Liver (tissue), 9 donors: ENCODE results near the gene SENP1. TPM values are rescaled to one million over a fixed set of nuclear protein-coding genes. Genes with fewer than 3 reads are reported as not detected.

ENCODE experiments used
- DNase-seq: peaks from one replicate; pipeline ENCODE4 v3.0.0-alpha.2; 2017; ENCODE audit warnings: low spot score
- H3K27ac ChIP-seq, 2 donors: one replicate each; pipeline ENCODE4 v1.7.0; 2013; ENCODE audit warnings: inconsistent platforms in 2 of 2, low read length in 2 of 2, control low read depth in 1 of 2, low read depth in 1 of 2, mild to moderate bottlenecking in 1 of 2
- H3K27me3 ChIP-seq, 4 donors: one replicate each; pipeline versions ENCODE4 v1.6.1 to v1.7.0; 2013; ENCODE audit warnings: low read length in 3 of 4, inconsistent platforms in 1 of 4, mild to moderate bottlenecking in 1 of 4, moderate library complexity in 1 of 4; ENCODE audit not compliant: control insufficient read depth in 4 of 4, insufficient read depth in 4 of 4
- H3K36me3 ChIP-seq, 4 donors: one replicate each; pipeline versions ENCODE4 v1.6.1 to v1.7.0; 2013; ENCODE audit warnings: low read length in 3 of 4, mild to moderate bottlenecking in 3 of 4, low read depth in 1 of 4, moderate library complexity in 1 of 4; ENCODE audit not compliant: control insufficient read depth in 4 of 4, insufficient read depth in 3 of 4
- H3K4me1 ChIP-seq, 4 donors: one replicate each; pipeline versions ENCODE4 v1.6.1 to v1.7.0; 2013; ENCODE audit warnings: low read length in 3 of 4, mild to moderate bottlenecking in 3 of 4, moderate library complexity in 1 of 4; ENCODE audit not compliant: control insufficient read depth in 4 of 4, insufficient read depth in 4 of 4
- H3K4me3 ChIP-seq, 3 donors: one replicate each; pipeline versions ENCODE4 v1.6.1 to v1.7.0; 2013; ENCODE audit warnings: low read length in 3 of 3, control low read depth in 1 of 3, low read depth in 1 of 3, mild to moderate bottlenecking in 1 of 3
- H3K9ac ChIP-seq, 2 donors: one replicate each; pipeline ENCODE4 v1.7.0; 2013; ENCODE audit warnings: low read length in 2 of 2, mild to moderate bottlenecking in 2 of 2, moderate library complexity in 2 of 2, control low read depth in 1 of 2, low read depth in 1 of 2
- H3K9me3 ChIP-seq, 4 donors: one replicate each; pipeline versions ENCODE4 v1.6.1 to v1.7.0; 2013; ENCODE audit warnings: low read length in 3 of 4; ENCODE audit not compliant: control insufficient read depth in 4 of 4
- ATF3 ChIP-seq: IDR thresholded peaks from 2 replicates; pipeline ENCODE4 v1.6.1; 2016; ENCODE audit warnings: antibody characterized with exemption
- FOXA1 ChIP-seq: IDR thresholded peaks from 2 replicates; pipeline ENCODE4 v1.6.1; 2016; ENCODE audit warnings: antibody characterized with exemption
- FOXA2 ChIP-seq: IDR thresholded peaks from 2 replicates; pipeline ENCODE4 v1.6.1; 2016; ENCODE audit warnings: antibody characterized with exemption
- GABPA ChIP-seq, 2 donors: IDR thresholded peaks in 1 of 2; conservative IDR thresholded peaks in 1 of 2; 2 replicates each; pipeline ENCODE4 v1.6.1; 2016; ENCODE audit warnings: antibody characterized with exemption in 2 of 2, mild to moderate bottlenecking in 1 of 2, moderate library complexity in 1 of 2
- HNF4A ChIP-seq, 2 donors: conservative IDR thresholded peaks; 2 replicates each; pipeline ENCODE4 v1.6.1; 2016; ENCODE audit warnings: antibody characterized with exemption in 2 of 2, mild to moderate bottlenecking in 2 of 2
- HNF4G ChIP-seq: IDR thresholded peaks from 2 replicates; pipeline ENCODE4 v1.6.1; 2016; ENCODE audit warnings: antibody characterized with exemption
- JUND ChIP-seq, 2 donors: IDR thresholded peaks; 2 replicates each; pipeline ENCODE4 v1.6.1; 2016; ENCODE audit warnings: antibody characterized with exemption in 2 of 2
- RAD21 ChIP-seq, 2 donors: IDR thresholded peaks; 2 replicates each; pipeline ENCODE4 v1.6.1; 2016; ENCODE audit warnings: antibody characterized with exemption in 2 of 2, mild to moderate bottlenecking in 2 of 2
- REST ChIP-seq: IDR thresholded peaks from 2 replicates; pipeline ENCODE4 v1.6.1; 2016; ENCODE audit warnings: antibody characterized with exemption, mild to moderate bottlenecking
- RXRA ChIP-seq, 2 donors: IDR thresholded peaks; 2 replicates each; pipeline ENCODE4 v1.6.1; 2017 to 2018; ENCODE audit warnings: antibody characterized with exemption in 2 of 2, mild to moderate bottlenecking in 1 of 2
- SP1 ChIP-seq: IDR thresholded peaks from 2 replicates; pipeline ENCODE4 v1.6.1; 2018; ENCODE audit warnings: antibody characterized with exemption, mild to moderate bottlenecking
- TAF1 ChIP-seq: conservative IDR thresholded peaks from 2 replicates; pipeline ENCODE4 v1.6.1; 2016; ENCODE audit warnings: antibody characterized with exemption, mild to moderate bottlenecking
- YY1 ChIP-seq: IDR thresholded peaks from 2 replicates; pipeline ENCODE4 v1.6.1; 2016; ENCODE audit warnings: antibody characterized with exemption, mild to moderate bottlenecking
- WGBS: extraction: QIAGEN DNeasy Blood & Tissue Kit; methylation state at CpG from one replicate; pipeline ENCODE4 v1.1.7; 2013; 5-methylcytosine and 5-hydroxymethylcytosine counted together
- polyA plus RNA-seq, 2 donors: library from polyadenylated mRNA; stranded (reverse) in 1 of 2; unstranded in 1 of 2; fragments of 200-250 nt in 1 of 2; fragments of >200 nt in 1 of 2; fragmentation: Nextera tagmentation in 1 of 2; extraction: Ambion mirVana in 1 of 2; gene quantifications; one replicate each; pipeline versions ENCODE4 v1.2.1 to v1.2.3, GENCODE V29; 2013 to 2015
- total RNA-seq, 2 donors: library from RNA; depleted of rRNA; stranded (reverse); fragments of >200 nt; gene quantifications; one replicate each; pipeline ENCODE4 v1.2.3, GENCODE V29; 2014
- TF ChIP-seq, protein P1 (sequence below): IDR thresholded peaks from 2 replicates; pipeline ENCODE4 v1.6.1; 2016; ENCODE audit warnings: antibody characterized with exemption
- TF ChIP-seq, protein P2 (sequence below): fragments of 150-350 bp; IDR thresholded peaks from 2 replicates; pipeline ENCODE4 v1.5.1; 2017; ENCODE audit warnings: improper control_type of control experiment, low read depth, low read length; ENCODE audit not compliant: missing input control
- donor health status: healthy.
- donor health status: healthy.
- donor health status: healthy.
- donor health status: healthy.
- donor health status: healthy.

SENP1 gene
- total and polyA plus RNA-seq, 4 donors = 1.4 to 11.7 (median 4.2) TPM

DNA sequence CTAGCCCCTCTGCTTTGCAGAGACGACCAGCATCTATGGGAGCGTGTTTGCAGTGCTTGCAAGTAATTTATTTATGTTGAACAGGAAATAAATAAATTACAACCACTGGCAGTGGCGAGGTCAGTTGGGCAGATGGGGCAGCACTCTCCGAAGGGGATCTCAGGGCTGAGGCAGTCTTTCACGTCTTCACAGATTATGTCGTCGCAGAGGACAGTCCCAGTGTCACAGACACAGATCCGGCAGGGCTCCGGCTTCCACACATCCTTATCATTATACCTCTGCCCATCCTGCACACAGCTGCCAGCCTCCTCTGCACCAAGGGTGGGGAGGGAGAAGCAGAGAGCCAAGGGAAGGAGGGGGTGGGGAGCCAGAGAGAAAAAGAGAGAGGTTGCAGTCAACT, 106.1 kb downstream of the SENP1 start (continued):
- no peak for TF ChIP-seq REST
- TF ChIP-seq YY1 = no peak
- no peak for TF ChIP-seq HNF4G
- TF ChIP-seq FOXA2 = no peak
- no peak for TF ChIP-seq GABPA (IDR thresholded peaks at IDR 0.05 in 1 of 2, conservative IDR thresholded peaks at IDR 0.05 in 1 of 2)
- TF ChIP-seq ATF3 = no peak
- TF ChIP-seq FOXA1 = no peak
- TF ChIP-seq TAF1 = no peak
- no peak for TF ChIP-seq JUND (IDR thresholded peaks at IDR 0.05)

GRCh38 chr12:47997321-47997720, 108.6 kb downstream of the SENP1 start:
- Histone ChIP-seq H3K27me3 (peaks cover under 1 to 5% (median 3%) of the 10 kb centered on the region in 4 donors), H3K9me3 (no peaks in the 10 kb centered on the region), H3K36me3 (no peaks in the 10 kb centered on the region), H3K9ac (no peak overlapping the region), H3K27ac (no peak overlapping the region), H3K4me3 (no peak overlapping the region), H3K4me1 (peaks cover 7 to 31% (median 19%) of the 10 kb centered on the region in 4 donors)
- TF ChIP-seq HNF4G (no peak), YY1 (no peak), GABPA (IDR thresholded peaks at IDR 0.05 in 1 of 2, conservative IDR thresholded peaks at IDR 0.05 in 1 of 2) (no peak), HNF4A (conservative IDR thresholded peaks at IDR 0.05) (peak; percentile 81 to 87), ATF3 (no peak), RAD21 (IDR thresholded peaks at IDR 0.05) (peak; percentile 7 to 25), SP1 (peak; percentile 64), FOXA1 (peak; percentile 84), JUND (IDR thresholded peaks at IDR 0.05) (peak in 1 of 2 donors; percentile 8), RXRA (IDR thresholded peaks at IDR 0.05) (peak; percentile 13 to 51), FOXA2 (peak; percentile 85)
- TF ChIP-seq, protein P1, sequence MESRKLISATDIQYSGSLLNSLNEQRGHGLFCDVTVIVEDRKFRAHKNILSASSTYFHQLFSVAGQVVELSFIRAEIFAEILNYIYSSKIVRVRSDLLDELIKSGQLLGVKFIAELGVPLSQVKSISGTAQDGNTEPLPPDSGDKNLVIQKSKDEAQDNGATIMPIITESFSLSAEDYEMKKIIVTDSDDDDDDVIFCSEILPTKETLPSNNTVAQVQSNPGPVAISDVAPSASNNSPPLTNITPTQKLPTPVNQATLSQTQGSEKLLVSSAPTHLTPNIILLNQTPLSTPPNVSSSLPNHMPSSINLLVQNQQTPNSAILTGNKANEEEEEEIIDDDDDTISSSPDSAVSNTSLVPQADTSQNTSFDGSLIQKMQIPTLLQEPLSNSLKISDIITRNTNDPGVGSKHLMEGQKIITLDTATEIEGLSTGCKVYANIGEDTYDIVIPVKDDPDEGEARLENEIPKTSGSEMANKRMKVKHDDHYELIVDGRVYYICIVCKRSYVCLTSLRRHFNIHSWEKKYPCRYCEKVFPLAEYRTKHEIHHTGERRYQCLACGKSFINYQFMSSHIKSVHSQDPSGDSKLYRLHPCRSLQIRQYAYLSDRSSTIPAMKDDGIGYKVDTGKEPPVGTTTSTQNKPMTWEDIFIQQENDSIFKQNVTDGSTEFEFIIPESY = no peak
- TF ChIP-seq, protein P2, sequence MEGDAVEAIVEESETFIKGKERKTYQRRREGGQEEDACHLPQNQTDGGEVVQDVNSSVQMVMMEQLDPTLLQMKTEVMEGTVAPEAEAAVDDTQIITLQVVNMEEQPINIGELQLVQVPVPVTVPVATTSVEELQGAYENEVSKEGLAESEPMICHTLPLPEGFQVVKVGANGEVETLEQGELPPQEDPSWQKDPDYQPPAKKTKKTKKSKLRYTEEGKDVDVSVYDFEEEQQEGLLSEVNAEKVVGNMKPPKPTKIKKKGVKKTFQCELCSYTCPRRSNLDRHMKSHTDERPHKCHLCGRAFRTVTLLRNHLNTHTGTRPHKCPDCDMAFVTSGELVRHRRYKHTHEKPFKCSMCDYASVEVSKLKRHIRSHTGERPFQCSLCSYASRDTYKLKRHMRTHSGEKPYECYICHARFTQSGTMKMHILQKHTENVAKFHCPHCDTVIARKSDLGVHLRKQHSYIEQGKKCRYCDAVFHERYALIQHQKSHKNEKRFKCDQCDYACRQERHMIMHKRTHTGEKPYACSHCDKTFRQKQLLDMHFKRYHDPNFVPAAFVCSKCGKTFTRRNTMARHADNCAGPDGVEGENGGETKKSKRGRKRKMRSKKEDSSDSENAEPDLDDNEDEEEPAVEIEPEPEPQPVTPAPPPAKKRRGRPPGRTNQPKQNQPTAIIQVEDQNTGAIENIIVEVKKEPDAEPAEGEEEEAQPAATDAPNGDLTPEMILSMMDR = no peak
- DNase-seq = no peak
- 48% methylated on average over 3 of the region's 3 CpGs for WGBS
